CD4-positive, alpha-beta memory T cell (primary cell): ENCODE data around the gene TULP1. TPM values are rescaled to one million over a fixed set of nuclear protein-coding genes. Genes with fewer than 3 reads are reported as not detected.
A peak's percentile ranks its signal among the peaks of the same experiment; 100 is the strongest.

Experiments used
- CTCF ChIA-PET: fragments of 350-600 bp; sonication (Branson Sonifier 250); formaldehyde crosslinking; loops from one replicate; lab custom pipeline; 2021; ENCODE audit warnings: inconsistent platforms; ENCODE audit not compliant: partially characterized antibody; lab: Charles Lee
- POLR2A ChIA-PET: fragments of 350-600 bp; sonication (Branson Sonifier 250); formaldehyde crosslinking; loops from one replicate; lab custom pipeline; 2021; ENCODE audit not compliant: partially characterized antibody; lab: Charles Lee
- DNase-seq, 5 donors: peaks; one replicate each; pipeline versions ENCODE4 v3.0.0 to v3.0.0-alpha.2; 2020 to 2022; ENCODE audit warnings: mixed read lengths in 1 of 5
- H3K27ac ChIP-seq: one replicate; pipeline ENCODE4 v1.7.0; 2013; ENCODE audit warnings: low read depth, low read length
- H3K27me3 ChIP-seq: 2 replicates; pipeline ENCODE4 v1.7.0; 2013; ENCODE audit warnings: mild to moderate bottlenecking, low read length, moderate library complexity; ENCODE audit not compliant: insufficient read depth
- H3K36me3 ChIP-seq: 2 replicates; pipeline ENCODE4 v1.7.0; 2013; ENCODE audit warnings: mild to moderate bottlenecking, low read length, moderate library complexity; ENCODE audit not compliant: insufficient read depth
- H3K4me1 ChIP-seq: 2 replicates; pipeline ENCODE4 v1.7.0; 2013; ENCODE audit warnings: mild to moderate bottlenecking, low read length, moderate library complexity; ENCODE audit not compliant: insufficient read depth
- H3K4me3 ChIP-seq, 2 donors: one replicate each; pipeline ENCODE4 v1.7.0; 2013; ENCODE audit warnings: low read length in 2 of 2, mild to moderate bottlenecking in 1 of 2
- H3K9me3 ChIP-seq, 2 donors: one replicate each; pipeline ENCODE4 v1.7.0; 2013; ENCODE audit warnings: low read length in 2 of 2, control low read depth in 1 of 2; ENCODE audit not compliant: control insufficient read depth in 1 of 2
- H3K27ac Mint-ChIP-seq, 7 donors: one replicate each; pipeline ENCODE4 v1.8.0; 2020 to 2021; ENCODE audit warnings: mixed read lengths in 7 of 7, mild to moderate bottlenecking in 6 of 7, inconsistent platforms in 3 of 7, moderate library complexity in 3 of 7
- H3K27me3 Mint-ChIP-seq, 2 donors: one replicate each; pipeline ENCODE4 v1.8.0; 2020 to 2021; ENCODE audit warnings: mixed read lengths in 2 of 2
- H3K36me3 Mint-ChIP-seq, 2 donors: one replicate each; pipeline ENCODE4 v1.8.0; 2020 to 2021; ENCODE audit warnings: mixed read lengths in 2 of 2, inconsistent platforms in 1 of 2, mild to moderate bottlenecking in 1 of 2
- H3K4me1 Mint-ChIP-seq, 4 donors: one replicate each; pipeline ENCODE4 v1.8.0; 2020 to 2021; ENCODE audit warnings: mixed read lengths in 4 of 4, mild to moderate bottlenecking in 1 of 4
- H3K4me3 Mint-ChIP-seq, 8 donors: one replicate each; pipeline ENCODE4 v1.8.0; 2020 to 2021; ENCODE audit warnings: mixed read lengths in 8 of 8, mild to moderate bottlenecking in 7 of 8, moderate library complexity in 6 of 8, inconsistent platforms in 3 of 8
- H3K9me3 Mint-ChIP-seq, 8 donors: one replicate each; pipeline ENCODE4 v1.8.0; 2020 to 2021; ENCODE audit warnings: mixed read lengths in 8 of 8, mild to moderate bottlenecking in 5 of 8, inconsistent platforms in 3 of 8, moderate library complexity in 1 of 8
- intact Hi-C: fragments of 100-400 bp; cut with micrococcal nuclease; formaldehyde crosslinking; loops from one replicate; pipeline ENCODE4 v1.15.1; 2023
- polyA plus RNA-seq, 2 donors: library from polyadenylated mRNA; unstranded; fragments of 300-500 nt; fragmentation: Illumina TruSeq; gene quantifications; one replicate each; pipeline ENCODE4 v1.2.3, GENCODE V29; 2021
- total RNA-seq, 2 experiments: library from RNA; stranded (reverse); gene quantifications; one replicate each; pipeline ENCODE4 v1.2.3, GENCODE V29; 2021

TULP1 gene
- total and polyA plus RNA-seq, 4 experiments from 2014 or later, result not detected

GRCh38 chr6:35490821-35491557 lies 21.7 kb downstream of the TULP1 start:
- Mint-ChIP-seq H3K4me1 (peaks cover 10 to 25% (median 14%) of the 10 kb centered on the region in 4 donors), H3K27ac (peak overlapping the region in 2 of 7 donors; percentile 13 to 53), H3K9me3 (no peaks in the 10 kb centered on the region), H3K36me3 (no peaks in the 10 kb centered on the region), H3K4me3 (no peak overlapping the region), H3K27me3 (no peaks in the 10 kb centered on the region)
- Histone ChIP-seq H3K27ac (no peak overlapping the region), H3K4me3 (no peak overlapping the region), H3K36me3 (no peaks in the 10 kb centered on the region), H3K27me3 (no peaks in the 10 kb centered on the region), H3K9me3 (no peaks in the 10 kb centered on the region), H3K4me1 (no peaks in the 10 kb centered on the region)
- POLR2A ChIA-PET, result interaction anchor here (0.6 to 1.1 kb wide), 2 partner anchors 18 to 22 kb away, joined by 3 read pairs; no protein-coding TSS in a partner anchor
- CTCF ChIA-PET, result no interaction called here
- intact Hi-C loops, result no loop called here
- no peak for DNase-seq

- no peaks in the 10 kb centered on the region for H3K4me1 ChIP-seq
- no peaks in the 10 kb centered on the region for H3K27me3 Mint-ChIP-seq
- no peaks in the 10 kb centered on the region for H3K36me3 Mint-ChIP-seq
- no peaks in the 10 kb centered on the region for H3K9me3 ChIP-seq
- CTCF ChIA-PET, result no interaction called here
- POLR2A ChIA-PET, result no interaction called here
- H3K4me1 Mint-ChIP-seq, result peaks cover 10 to 18% (median 14%) of the 10 kb centered on the region in 4 donors
- no peaks in the 10 kb centered on the region for H3K27me3 ChIP-seq
- no peak overlapping the region for H3K4me3 ChIP-seq
- H3K9me3 Mint-ChIP-seq, result no peaks in the 10 kb centered on the region
- DNase-seq, result no peak
- H3K4me3 Mint-ChIP-seq, result no peak overlapping the region
- no peak overlapping the region for H3K27ac ChIP-seq
- H3K27ac Mint-ChIP-seq, result no peak overlapping the region
- no peaks in the 10 kb centered on the region for H3K36me3 ChIP-seq
- intact Hi-C loops, result no loop called here
Measured at GRCh38 chr6:35489995-35490791, 22.5 kb downstream of the TULP1 start.

- intact Hi-C loops, result no loop called here
- Mint-ChIP-seq H3K4me1 (peaks cover 7 to 12% (median 10%) of the 10 kb centered on the region in 4 donors), H3K4me3 (no peak overlapping the region), H3K36me3 (no peaks in the 10 kb centered on the region), H3K27ac (no peak overlapping the region), H3K9me3 (no peaks in the 10 kb centered on the region), H3K27me3 (no peaks in the 10 kb centered on the region)
- no peak overlapping the region for H3K4me3 ChIP-seq
- H3K36me3 ChIP-seq, result no peaks in the 10 kb centered on the region
- DNase-seq, result no peak
- H3K9me3 ChIP-seq, result no peaks in the 10 kb centered on the region
- ChIA-PET CTCF (no interaction called here), POLR2A (no interaction called here)
- H3K4me1 ChIP-seq, result no peaks in the 10 kb centered on the region
- H3K27ac ChIP-seq, result no peak overlapping the region
- no peaks in the 10 kb centered on the region for H3K27me3 ChIP-seq
Measured at GRCh38 chr6:35489066-35489465, 23.6 kb downstream of the TULP1 start.

- Histone ChIP-seq H3K27ac (no peak overlapping the region), H3K9me3 (no peaks in the 10 kb centered on the region), H3K4me1 (no peaks in the 10 kb centered on the region), H3K27me3 (no peaks in the 10 kb centered on the region), H3K36me3 (no peaks in the 10 kb centered on the region), H3K4me3 (no peak overlapping the region)
- Mint-ChIP-seq H3K4me1 (peaks cover 4 to 9% (median 5%) of the 10 kb centered on the region in 4 donors), H3K9me3 (no peaks in the 10 kb centered on the region), H3K4me3 (no peak overlapping the region), H3K27me3 (no peaks in the 10 kb centered on the region), H3K36me3 (no peaks in the 10 kb centered on the region), H3K27ac (peak overlapping the region in 2 of 7 donors; percentile 24 to 42)
- CTCF ChIA-PET, result no interaction called here
- no peak for DNase-seq
- POLR2A ChIA-PET, result no interaction called here
- intact Hi-C loops, result no loop called here
Measured at GRCh38 chr6:35488517-35488862, 24.2 kb downstream of the TULP1 start.

GRCh38 chr6:35487658-35488516 lies 24.8 kb downstream of the TULP1 start:
- ChIA-PET POLR2A (interaction anchor here (1.0 kb wide), 1 partner anchor 16 kb away, joined by 3 read pairs; no protein-coding TSS in a partner anchor), CTCF (no interaction called here)

GRCh38 chr6:35486005-35486925 lies 26.4 kb downstream of the TULP1 start:
- Mint-ChIP-seq H3K27me3 (no peaks in the 10 kb centered on the region), H3K4me1 (peaks cover 0 to 8% (median 2%) of the 10 kb centered on the region in 4 donors), H3K27ac (peak overlapping the region in 1 of 7 donors; percentile 61), H3K9me3 (no peaks in the 10 kb centered on the region), H3K4me3 (no peak overlapping the region), H3K36me3 (no peaks in the 10 kb centered on the region)
- POLR2A ChIA-PET, result no interaction called here
- CTCF ChIA-PET, result interaction anchor here (0.6 kb wide), 1 partner anchor 14 kb away, joined by 3 read pairs; no protein-coding TSS in a partner anchor
- Histone ChIP-seq H3K9me3 (no peaks in the 10 kb centered on the region), H3K27me3 (no peaks in the 10 kb centered on the region), H3K36me3 (no peaks in the 10 kb centered on the region), H3K4me1 (no peaks in the 10 kb centered on the region), H3K4me3 (no peak overlapping the region), H3K27ac (no peak overlapping the region)
- intact Hi-C loops, result no loop called here
- DNase-seq, result peak in 1 of 5 donors; percentile 27

More at GRCh38 chr6:35487658-35488516, 24.8 kb downstream of the TULP1 start:
- intact Hi-C loops, result no loop called here
- no peaks in the 10 kb centered on the region for H3K4me1 ChIP-seq
- Mint-ChIP-seq H3K4me1 (peaks cover 0 to 8% (median 5%) of the 10 kb centered on the region in 4 donors), H3K36me3 (no peaks in the 10 kb centered on the region), H3K4me3 (no peak overlapping the region), H3K27ac (peak overlapping the region in 4 of 7 donors; percentile 17 to 70 (median 33)), H3K27me3 (no peaks in the 10 kb centered on the region), H3K9me3 (no peaks in the 10 kb centered on the region)
- H3K27me3 ChIP-seq, result no peaks in the 10 kb centered on the region
- H3K36me3 ChIP-seq, result no peaks in the 10 kb centered on the region
- H3K27ac ChIP-seq, result no peak overlapping the region
- no peaks in the 10 kb centered on the region for H3K9me3 ChIP-seq
- DNase-seq, result peak in 1 of 5 donors; percentile 16
- no peak overlapping the region for H3K4me3 ChIP-seq
